Measurements from ENCODE around the gene SPATA9. TPM values are rescaled to one million over a fixed set of nuclear protein-coding genes. Genes with fewer than 3 reads are reported as not detected.

Gene SPATA9
- total and polyA plus RNA-seq, 9 of the 15 experiments (the other 6 are each of a cell fraction or from before 2014, with no cell fraction given), result 0.16 to 5.5 (median 0.39) TPM; not detected in 3

DNA sequence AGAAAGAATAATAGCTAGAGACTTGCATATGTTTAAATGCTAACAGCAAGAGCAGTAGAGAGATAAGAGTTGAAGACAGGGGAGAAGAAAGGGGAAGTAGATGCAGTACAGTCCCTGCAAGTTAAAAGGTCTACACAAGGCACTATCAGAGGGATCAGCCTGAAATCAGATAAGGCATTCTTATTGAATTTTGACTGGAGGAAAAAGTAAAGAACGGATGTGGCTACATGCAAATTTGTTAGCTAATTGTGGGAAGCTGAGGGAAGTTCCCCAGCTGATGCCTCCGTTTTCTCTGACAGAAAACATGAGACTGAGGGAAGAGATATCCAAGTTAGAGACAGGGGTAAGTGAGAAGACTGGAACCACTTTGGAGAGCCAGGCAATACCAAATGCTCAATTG lies 35.4 kb upstream of the SPATA9 start (continued):
- TF ChIP-seq, protein P1, sequence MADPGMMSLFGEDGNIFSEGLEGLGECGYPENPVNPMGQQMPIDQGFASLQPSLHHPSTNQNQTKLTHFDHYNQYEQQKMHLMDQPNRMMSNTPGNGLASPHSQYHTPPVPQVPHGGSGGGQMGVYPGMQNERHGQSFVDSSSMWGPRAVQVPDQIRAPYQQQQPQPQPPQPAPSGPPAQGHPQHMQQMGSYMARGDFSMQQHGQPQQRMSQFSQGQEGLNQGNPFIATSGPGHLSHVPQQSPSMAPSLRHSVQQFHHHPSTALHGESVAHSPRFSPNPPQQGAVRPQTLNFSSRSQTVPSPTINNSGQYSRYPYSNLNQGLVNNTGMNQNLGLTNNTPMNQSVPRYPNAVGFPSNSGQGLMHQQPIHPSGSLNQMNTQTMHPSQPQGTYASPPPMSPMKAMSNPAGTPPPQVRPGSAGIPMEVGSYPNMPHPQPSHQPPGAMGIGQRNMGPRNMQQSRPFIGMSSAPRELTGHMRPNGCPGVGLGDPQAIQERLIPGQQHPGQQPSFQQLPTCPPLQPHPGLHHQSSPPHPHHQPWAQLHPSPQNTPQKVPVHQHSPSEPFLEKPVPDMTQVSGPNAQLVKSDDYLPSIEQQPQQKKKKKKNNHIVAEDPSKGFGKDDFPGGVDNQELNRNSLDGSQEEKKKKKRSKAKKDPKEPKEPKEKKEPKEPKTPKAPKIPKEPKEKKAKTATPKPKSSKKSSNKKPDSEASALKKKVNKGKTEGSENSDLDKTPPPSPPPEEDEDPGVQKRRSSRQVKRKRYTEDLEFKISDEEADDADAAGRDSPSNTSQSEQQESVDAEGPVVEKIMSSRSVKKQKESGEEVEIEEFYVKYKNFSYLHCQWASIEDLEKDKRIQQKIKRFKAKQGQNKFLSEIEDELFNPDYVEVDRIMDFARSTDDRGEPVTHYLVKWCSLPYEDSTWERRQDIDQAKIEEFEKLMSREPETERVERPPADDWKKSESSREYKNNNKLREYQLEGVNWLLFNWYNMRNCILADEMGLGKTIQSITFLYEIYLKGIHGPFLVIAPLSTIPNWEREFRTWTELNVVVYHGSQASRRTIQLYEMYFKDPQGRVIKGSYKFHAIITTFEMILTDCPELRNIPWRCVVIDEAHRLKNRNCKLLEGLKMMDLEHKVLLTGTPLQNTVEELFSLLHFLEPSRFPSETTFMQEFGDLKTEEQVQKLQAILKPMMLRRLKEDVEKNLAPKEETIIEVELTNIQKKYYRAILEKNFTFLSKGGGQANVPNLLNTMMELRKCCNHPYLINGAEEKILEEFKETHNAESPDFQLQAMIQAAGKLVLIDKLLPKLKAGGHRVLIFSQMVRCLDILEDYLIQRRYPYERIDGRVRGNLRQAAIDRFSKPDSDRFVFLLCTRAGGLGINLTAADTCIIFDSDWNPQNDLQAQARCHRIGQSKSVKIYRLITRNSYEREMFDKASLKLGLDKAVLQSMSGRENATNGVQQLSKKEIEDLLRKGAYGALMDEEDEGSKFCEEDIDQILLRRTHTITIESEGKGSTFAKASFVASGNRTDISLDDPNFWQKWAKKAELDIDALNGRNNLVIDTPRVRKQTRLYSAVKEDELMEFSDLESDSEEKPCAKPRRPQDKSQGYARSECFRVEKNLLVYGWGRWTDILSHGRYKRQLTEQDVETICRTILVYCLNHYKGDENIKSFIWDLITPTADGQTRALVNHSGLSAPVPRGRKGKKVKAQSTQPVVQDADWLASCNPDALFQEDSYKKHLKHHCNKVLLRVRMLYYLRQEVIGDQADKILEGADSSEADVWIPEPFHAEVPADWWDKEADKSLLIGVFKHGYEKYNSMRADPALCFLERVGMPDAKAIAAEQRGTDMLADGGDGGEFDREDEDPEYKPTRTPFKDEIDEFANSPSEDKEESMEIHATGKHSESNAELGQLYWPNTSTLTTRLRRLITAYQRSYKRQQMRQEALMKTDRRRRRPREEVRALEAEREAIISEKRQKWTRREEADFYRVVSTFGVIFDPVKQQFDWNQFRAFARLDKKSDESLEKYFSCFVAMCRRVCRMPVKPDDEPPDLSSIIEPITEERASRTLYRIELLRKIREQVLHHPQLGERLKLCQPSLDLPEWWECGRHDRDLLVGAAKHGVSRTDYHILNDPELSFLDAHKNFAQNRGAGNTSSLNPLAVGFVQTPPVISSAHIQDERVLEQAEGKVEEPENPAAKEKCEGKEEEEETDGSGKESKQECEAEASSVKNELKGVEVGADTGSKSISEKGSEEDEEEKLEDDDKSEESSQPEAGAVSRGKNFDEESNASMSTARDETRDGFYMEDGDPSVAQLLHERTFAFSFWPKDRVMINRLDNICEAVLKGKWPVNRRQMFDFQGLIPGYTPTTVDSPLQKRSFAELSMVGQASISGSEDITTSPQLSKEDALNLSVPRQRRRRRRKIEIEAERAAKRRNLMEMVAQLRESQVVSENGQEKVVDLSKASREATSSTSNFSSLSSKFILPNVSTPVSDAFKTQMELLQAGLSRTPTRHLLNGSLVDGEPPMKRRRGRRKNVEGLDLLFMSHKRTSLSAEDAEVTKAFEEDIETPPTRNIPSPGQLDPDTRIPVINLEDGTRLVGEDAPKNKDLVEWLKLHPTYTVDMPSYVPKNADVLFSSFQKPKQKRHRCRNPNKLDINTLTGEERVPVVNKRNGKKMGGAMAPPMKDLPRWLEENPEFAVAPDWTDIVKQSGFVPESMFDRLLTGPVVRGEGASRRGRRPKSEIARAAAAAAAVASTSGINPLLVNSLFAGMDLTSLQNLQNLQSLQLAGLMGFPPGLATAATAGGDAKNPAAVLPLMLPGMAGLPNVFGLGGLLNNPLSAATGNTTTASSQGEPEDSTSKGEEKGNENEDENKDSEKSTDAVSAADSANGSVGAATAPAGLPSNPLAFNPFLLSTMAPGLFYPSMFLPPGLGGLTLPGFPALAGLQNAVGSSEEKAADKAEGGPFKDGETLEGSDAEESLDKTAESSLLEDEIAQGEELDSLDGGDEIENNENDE (IDR thresholded peaks at IDR 0.05; ENCODE audit: low read depth, low read length), result no peak
- TF ChIP-seq JUNB (CRISPR knock-in tag; conservative IDR thresholded peaks at IDR 0.05) (no peak), ZNF699 (CRISPR knock-in tag; IDR thresholded peaks at IDR 0.05; ENCODE audit: insufficient replicate concordance) (no peak), DPF2 (IDR thresholded peaks at IDR 0.05) (peak; percentile 94), ZNF586 (CRISPR knock-in tag; conservative IDR thresholded peaks at IDR 0.05) (no peak), ZNF41 (CRISPR knock-in tag; conservative IDR thresholded peaks at IDR 0.05) (no peak), TEAD4 (IDR thresholded peaks at IDR 0.05; ENCODE audit: low read length) (peak; percentile 80), TEAD4 (CRISPR knock-in tag; IDR thresholded peaks at IDR 0.05; ENCODE audit: borderline replicate concordance) (no peak), ZNF766 (CRISPR knock-in tag; conservative IDR thresholded peaks at IDR 0.05) (0 out of 2 replicates have a peak, but pooled peaks have one; percentile 46), RBM25 (IDR thresholded peaks at IDR 0.05; ENCODE audit: low read depth, low read length, severe bottlenecking) (no peak), KAT8 (IDR thresholded peaks at IDR 0.05; ENCODE audit: low read depth) (no peak), CEBPG (CRISPR knock-in tag; IDR thresholded peaks at IDR 0.05) (no peak), CEBPG (tag; conservative IDR thresholded peaks at IDR 0.05 in 1 of 2, IDR thresholded peaks at IDR 0.05 in 1 of 2) (no peak), SMAD4 (CRISPR knock-in tag; conservative IDR thresholded peaks at IDR 0.05) (peak; percentile 40)
- TF ChIP-seq, protein P2, sequence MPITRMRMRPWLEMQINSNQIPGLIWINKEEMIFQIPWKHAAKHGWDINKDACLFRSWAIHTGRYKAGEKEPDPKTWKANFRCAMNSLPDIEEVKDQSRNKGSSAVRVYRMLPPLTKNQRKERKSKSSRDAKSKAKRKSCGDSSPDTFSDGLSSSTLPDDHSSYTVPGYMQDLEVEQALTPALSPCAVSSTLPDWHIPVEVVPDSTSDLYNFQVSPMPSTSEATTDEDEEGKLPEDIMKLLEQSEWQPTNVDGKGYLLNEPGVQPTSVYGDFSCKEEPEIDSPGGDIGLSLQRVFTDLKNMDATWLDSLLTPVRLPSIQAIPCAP (CRISPR knock-in tag; IDR thresholded peaks at IDR 0.05; ENCODE audit: borderline replicate concordance), result no peak
